Esophagus muscularis mucosa (tissue), 4 donors: ENCODE measurements around the gene ICAM1.

Experiments
- EP300 ChIP-seq: sonication (generic); formaldehyde crosslinking; IDR thresholded peaks from one replicate; pipeline ENCODE4 v1.6.1; 2017; ENCODE audit warnings: antibody characterized with exemption
- POLR2A ChIP-seq: fragments of 450-650 bp; IDR thresholded peaks from one replicate; pipeline ENCODE4 v1.6.1; 2017; ENCODE audit warnings: antibody characterized with exemption, moderate library complexity, mild to moderate bottlenecking, low read depth
- POLR2AphosphoS5 ChIP-seq, 2 donors: sonication (generic); formaldehyde crosslinking; IDR thresholded peaks; one replicate each; pipeline ENCODE4 v1.6.1; 2017; ENCODE audit warnings: antibody characterized with exemption in 2 of 2
- TF ChIP-seq, protein P1 (sequence below), 3 experiments: fragments of 200-600 bp in 2 of 3; fragments of 450-650 bp in 1 of 3; sonication (generic) in 2 of 3; IDR thresholded peaks; one replicate each; pipeline ENCODE4 v1.5.1; 2017 to 2019; ENCODE audit warnings: antibody characterized with exemption in 3 of 3, mild to moderate bottlenecking in 2 of 3, moderate library complexity in 1 of 3

DNA sequence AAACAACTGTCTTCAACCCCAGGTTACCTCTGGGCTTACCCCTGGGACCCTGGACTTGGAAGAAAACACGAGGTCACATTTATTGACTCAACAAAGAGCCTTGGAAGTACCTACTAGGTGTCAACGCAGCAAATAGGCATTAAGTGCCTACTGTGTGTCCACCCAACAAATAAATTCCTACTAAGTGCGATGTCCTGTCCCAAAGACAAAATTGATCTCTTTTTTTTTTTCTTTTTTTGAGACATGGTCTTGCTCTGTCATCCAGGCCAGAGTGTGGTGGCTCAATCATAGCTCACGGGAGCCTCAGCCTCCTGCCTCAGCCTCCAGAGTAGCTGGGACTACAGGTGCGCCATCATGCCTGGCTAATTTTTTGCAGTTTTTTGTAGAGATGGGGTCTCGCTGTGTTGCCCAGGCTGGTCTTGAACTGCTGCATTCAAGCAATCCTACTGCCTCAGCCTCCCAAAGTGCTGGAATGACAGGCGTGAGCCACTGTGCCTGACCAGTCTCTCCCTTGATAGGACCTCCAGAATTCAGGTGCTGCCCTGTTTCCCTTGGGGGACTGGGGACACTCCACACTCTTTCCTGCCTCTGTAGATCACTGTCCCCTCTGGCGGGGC, 39.2 kb upstream of the ICAM1 start:
- TF ChIP-seq, protein P1, sequence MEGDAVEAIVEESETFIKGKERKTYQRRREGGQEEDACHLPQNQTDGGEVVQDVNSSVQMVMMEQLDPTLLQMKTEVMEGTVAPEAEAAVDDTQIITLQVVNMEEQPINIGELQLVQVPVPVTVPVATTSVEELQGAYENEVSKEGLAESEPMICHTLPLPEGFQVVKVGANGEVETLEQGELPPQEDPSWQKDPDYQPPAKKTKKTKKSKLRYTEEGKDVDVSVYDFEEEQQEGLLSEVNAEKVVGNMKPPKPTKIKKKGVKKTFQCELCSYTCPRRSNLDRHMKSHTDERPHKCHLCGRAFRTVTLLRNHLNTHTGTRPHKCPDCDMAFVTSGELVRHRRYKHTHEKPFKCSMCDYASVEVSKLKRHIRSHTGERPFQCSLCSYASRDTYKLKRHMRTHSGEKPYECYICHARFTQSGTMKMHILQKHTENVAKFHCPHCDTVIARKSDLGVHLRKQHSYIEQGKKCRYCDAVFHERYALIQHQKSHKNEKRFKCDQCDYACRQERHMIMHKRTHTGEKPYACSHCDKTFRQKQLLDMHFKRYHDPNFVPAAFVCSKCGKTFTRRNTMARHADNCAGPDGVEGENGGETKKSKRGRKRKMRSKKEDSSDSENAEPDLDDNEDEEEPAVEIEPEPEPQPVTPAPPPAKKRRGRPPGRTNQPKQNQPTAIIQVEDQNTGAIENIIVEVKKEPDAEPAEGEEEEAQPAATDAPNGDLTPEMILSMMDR (IDR thresholded peaks at IDR 0.05) = no peak
- TF ChIP-seq POLR2A = no peak
- no peak for TF ChIP-seq EP300
- TF ChIP-seq POLR2AphosphoS5 (IDR thresholded peaks at IDR 0.05) = no peak
